ENCODE data around the gene MCHR1.
"Not testable (repeated sequence)": the region's sequence is repeated elsewhere in the genome, so short reads cannot be mapped to it uniquely, and the experiment has no call there.

Gene MCHR1

GRCh38 chr22:40648386-40648785 lies 30.9 kb upstream of the MCHR1 start:
- TF ChIP-seq CTCF (conservative IDR thresholded peaks at IDR 0.05) (no peak), ZFX (IDR thresholded peaks at IDR 0.05) (no peak)
- H3K27ac ChIP-seq: no peak overlapping the region

GRCh38 chr22:40651057-40651456 lies 28.2 kb upstream of the MCHR1 start:
- peak overlapping the region; percentile 94 for H3K27ac ChIP-seq

GRCh38 chr22:40651563-40652501 lies 27.5 kb upstream of the MCHR1 start:
- peak overlapping the region; percentile 94 for H3K27ac ChIP-seq
- TF ChIP-seq CTCF (conservative IDR thresholded peaks at IDR 0.05) (no peak), ZFX (IDR thresholded peaks at IDR 0.05) (peak; percentile 59; the same call in 1 of the 2 replicates)

More at GRCh38 chr22:40651057-40651456, 28.2 kb upstream of the MCHR1 start:
- TF ChIP-seq ZFX (IDR thresholded peaks at IDR 0.05): no peak
- TF ChIP-seq CTCF (conservative IDR thresholded peaks at IDR 0.05): no peak

GRCh38 chr22:40653361-40653760 lies 25.9 kb upstream of the MCHR1 start:
- TF ChIP-seq ZFX (IDR thresholded peaks at IDR 0.05) (no peak), CTCF (conservative IDR thresholded peaks at IDR 0.05) (no peak)
- H3K27ac ChIP-seq: peak overlapping the region; percentile 94; the same call in 1 of the 2 replicates

GRCh38 chr22:40654522-40655167 lies 24.6 kb upstream of the MCHR1 start:
- TF ChIP-seq ZFX (IDR thresholded peaks at IDR 0.05) (no peak), CTCF (conservative IDR thresholded peaks at IDR 0.05) (no peak; the same call in 1 of the 2 replicates)
- H3K27ac ChIP-seq: peak overlapping the region; percentile 94

GRCh38 chr22:40655941-40656340 lies 23.3 kb upstream of the MCHR1 start:
- H3K27ac ChIP-seq: not testable (repeated sequence)

GRCh38 chr22:40656651-40657050 lies 22.6 kb upstream of the MCHR1 start:
- not testable (repeated sequence) for H3K27ac ChIP-seq

GRCh38 chr22:40659166-40659565 lies 20.1 kb upstream of the MCHR1 start:
- H3K27ac ChIP-seq: no peak overlapping the region
- TF ChIP-seq CTCF (conservative IDR thresholded peaks at IDR 0.05): no peak
- TF ChIP-seq ZFX (IDR thresholded peaks at IDR 0.05): no peak
